Mesenchymal stem cell (in vitro differentiated cells and primary cell): Measurements from ENCODE around the gene DRAXIN.
A peak's percentile ranks its signal among the peaks of the same experiment; 100 is the strongest.

Source experiments
- DNase-seq: peaks from one replicate; pipeline ENCODE4 v3.0.0-alpha.2; 2013
- H2AFZ ChIP-seq: one replicate; pipeline ENCODE4 v1.6.1; 2013; ENCODE audit warnings: low read depth, mild to moderate bottlenecking, control low read depth, inconsistent platforms, low read length, moderate library complexity
- H2AK5ac ChIP-seq: 2 replicates; pipeline ENCODE4 v1.6.1; 2013; ENCODE audit warnings: low read length, moderate library complexity, mild to moderate bottlenecking, inconsistent platforms; ENCODE audit not compliant: severe bottlenecking
- H2BK120ac ChIP-seq: one replicate; pipeline ENCODE4 v1.6.1; 2013; ENCODE audit warnings: low read depth, mild to moderate bottlenecking, inconsistent platforms, low read length, moderate library complexity
- H2BK12ac ChIP-seq, 2 experiments: one replicate each; pipeline ENCODE4 v1.6.1; 2013; ENCODE audit warnings: inconsistent platforms in 2 of 2, low read length in 2 of 2, mild to moderate bottlenecking in 2 of 2, moderate library complexity in 2 of 2, control low read depth in 1 of 2
- H2BK15ac ChIP-seq: one replicate; pipeline ENCODE4 v1.6.1; 2013; ENCODE audit warnings: mild to moderate bottlenecking, low read depth, inconsistent platforms; ENCODE audit not compliant: poor library complexity, severe bottlenecking
- H2BK5ac ChIP-seq: 2 replicates; pipeline ENCODE4 v1.6.1; 2013; ENCODE audit warnings: low read depth, mild to moderate bottlenecking, low read length, control low read depth, inconsistent platforms; ENCODE audit not compliant: poor library complexity, severe bottlenecking
- H3K14ac ChIP-seq, 2 experiments: one replicate each; pipeline ENCODE4 v1.6.1; 2013; ENCODE audit warnings: inconsistent platforms in 2 of 2, low read length in 2 of 2, control low read depth in 1 of 2, mild to moderate bottlenecking in 1 of 2, moderate library complexity in 1 of 2
- H3K18ac ChIP-seq, 2 experiments: one replicate each; pipeline ENCODE4 v1.6.1; 2013; ENCODE audit warnings: inconsistent platforms in 2 of 2, low read length in 2 of 2, control low read depth in 1 of 2, low read depth in 1 of 2, mild to moderate bottlenecking in 1 of 2
- H3K23ac ChIP-seq, 2 experiments: one replicate each; pipeline ENCODE4 v1.6.1; 2013; ENCODE audit warnings: inconsistent platforms in 2 of 2, low read length in 2 of 2, mild to moderate bottlenecking in 2 of 2, moderate library complexity in 2 of 2, control low read depth in 1 of 2
- H3K27ac ChIP-seq: 2 replicates; pipeline ENCODE4 v1.5.1; 2013; ENCODE audit warnings: mild to moderate bottlenecking, moderate library complexity, low read length, control low read depth, inconsistent platforms; ENCODE audit not compliant: poor library complexity, severe bottlenecking
- H3K27me3 ChIP-seq, 2 experiments: 2 replicates each; pipeline versions ENCODE4 v1.6.1 to v1.7.0; 2013; ENCODE audit warnings: low read length in 2 of 2, mild to moderate bottlenecking in 2 of 2, moderate library complexity in 2 of 2, control low read depth in 1 of 2, inconsistent platforms in 1 of 2; ENCODE audit not compliant: control insufficient read depth in 1 of 2, insufficient read depth in 1 of 2
- H3K36me3 ChIP-seq, 2 experiments: 2 replicates each; pipeline versions ENCODE4 v1.6.1 to v1.7.0; 2013; ENCODE audit warnings: low read length in 2 of 2, control low read depth in 1 of 2, inconsistent platforms in 1 of 2, low read depth in 1 of 2, mild to moderate bottlenecking in 1 of 2; ENCODE audit not compliant: insufficient read depth in 2 of 2, control insufficient read depth in 1 of 2
- H3K4ac ChIP-seq, 2 experiments: one replicate each; pipeline ENCODE4 v1.6.1; 2013; ENCODE audit warnings: inconsistent platforms in 2 of 2, low read length in 2 of 2, mild to moderate bottlenecking in 2 of 2, moderate library complexity in 2 of 2, control low read depth in 1 of 2, low read depth in 1 of 2
- H3K4me1 ChIP-seq: 2 replicates; pipeline ENCODE4 v1.6.1; 2013; ENCODE audit warnings: low read depth, low read length, control low read depth; ENCODE audit not compliant: control insufficient read depth, insufficient read depth
- H3K4me2 ChIP-seq: 2 replicates; pipeline ENCODE4 v1.6.1; 2013; ENCODE audit warnings: low read length, mild to moderate bottlenecking, inconsistent platforms; ENCODE audit not compliant: poor library complexity, severe bottlenecking
- H3K4me3 ChIP-seq, 2 experiments: 2 replicates each; pipeline versions ENCODE4 v1.5.1 to v1.7.0; 2013; ENCODE audit warnings: low read length in 2 of 2, mild to moderate bottlenecking in 2 of 2, control low read depth in 1 of 2, low read depth in 1 of 2; ENCODE audit not compliant: insufficient read depth in 1 of 2
- H3K79me1 ChIP-seq: replicated peaks from 2 replicates; pipeline ENCODE4 v1.6.1; 2013; ENCODE audit warnings: mild to moderate bottlenecking, control low read depth, low read length, inconsistent platforms; ENCODE audit not compliant: poor library complexity, severe bottlenecking
- H3K9ac ChIP-seq: 2 replicates; pipeline ENCODE4 v1.7.0; 2013; ENCODE audit warnings: mild to moderate bottlenecking, low read length, moderate library complexity
- H3K9me3 ChIP-seq: 2 replicates; pipeline ENCODE4 v1.7.0; 2013; ENCODE audit warnings: mild to moderate bottlenecking, low read length; ENCODE audit not compliant: control insufficient read depth
- H4K8ac ChIP-seq: one replicate; pipeline ENCODE4 v1.6.1; 2013; ENCODE audit warnings: inconsistent platforms, mild to moderate bottlenecking, low read length, moderate library complexity
- H4K91ac ChIP-seq: one replicate; pipeline ENCODE4 v1.6.1; 2013; ENCODE audit warnings: mild to moderate bottlenecking, low read length, inconsistent platforms
- WGBS: methylation state at CpG from one replicate; pipeline ENCODE4 v1.1.7; 2013; ENCODE audit warnings: mixed read lengths; 5-methylcytosine and 5-hydroxymethylcytosine counted together

DRAXIN gene

DNA sequence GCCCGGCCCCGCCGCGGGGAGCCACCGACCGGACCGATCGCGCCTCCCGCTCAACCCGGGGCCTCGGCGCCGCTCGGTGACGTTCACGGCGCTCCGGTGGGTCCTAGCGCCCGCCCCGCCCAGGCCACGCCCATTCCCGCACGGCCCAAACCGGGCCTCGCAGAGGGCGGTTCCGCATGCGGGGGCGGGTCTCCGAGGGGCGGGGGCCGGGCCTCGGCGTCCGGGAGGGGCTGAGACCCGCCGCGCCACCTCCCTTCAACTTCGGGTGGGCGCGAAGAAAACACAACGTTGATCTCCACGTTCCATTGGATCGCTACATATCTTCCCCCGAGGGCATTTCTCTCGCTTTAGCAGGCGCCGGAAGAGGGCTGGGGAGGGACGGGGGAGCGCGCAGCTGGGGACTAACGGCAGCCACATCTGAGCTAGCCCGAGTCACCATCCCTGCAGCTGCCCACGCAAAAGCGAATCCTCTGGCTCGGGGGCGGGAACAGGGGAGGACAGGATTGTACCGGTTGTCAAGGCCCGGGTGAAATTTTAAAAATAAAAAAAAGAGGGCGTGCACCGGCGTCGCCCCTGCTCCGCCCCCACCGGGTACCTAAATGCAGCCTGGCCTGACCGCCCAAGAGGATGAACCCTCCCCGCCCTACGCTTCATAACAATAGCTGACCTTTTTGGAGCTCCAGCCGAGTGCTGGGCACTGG lies 10.3 kb upstream of the DRAXIN start, which contains the start of gene MAD2L2:
Gene MAD2L2 (minus strand): TSS at position 78 of the 701 bp plus-strand sequence. CDS start 547 bp downstream, outside the sequence.
- Histone ChIP-seq H4K8ac (peak within 1 kb of the TSS; percentile 71), H3K9me3 (no peaks in the 10 kb centered on the region), H3K18ac (peak within 1 kb of the TSS; percentile 92), H3K27ac (peak within 1 kb of the TSS; percentile 51), H2BK15ac (peak within 1 kb of the TSS; percentile 75), H2BK12ac (peak within 1 kb of the TSS; percentile 25 to 61), H3K14ac (peak within 1 kb of the TSS in 1 of 2 experiments; percentile 92), H4K91ac (peak within 1 kb of the TSS; percentile 3), H3K4ac (peak within 1 kb of the TSS; percentile 27 to 63), H3K4me2 (peak within 1 kb of the TSS; percentile 81), H3K36me3 (peaks cover 10 to 14% of the 10 kb centered on the region in 2 experiments), H2AK5ac (no peak within 1 kb of the TSS), H2BK5ac (peak within 1 kb of the TSS; percentile 76), H3K79me1 (peaks cover 18% of the 10 kb centered on the region), H3K23ac (peak within 1 kb of the TSS in 1 of 2 experiments; percentile 93), H2BK120ac (peak within 1 kb of the TSS; percentile 89), H3K9ac (peak within 1 kb of the TSS; percentile 87), H3K4me1 (peaks cover 14% of the 10 kb centered on the region), H2AFZ (peak within 1 kb of the TSS; percentile 90), H3K4me3 (peak within 1 kb of the TSS; percentile 81 to 92), H3K27me3 (peaks cover 10 to 22% of the 10 kb centered on the region in 2 experiments)
- under 1% methylated on average over 61 of the region's 71 CpGs for WGBS
- DNase-seq = peak; percentile 79

DNA sequence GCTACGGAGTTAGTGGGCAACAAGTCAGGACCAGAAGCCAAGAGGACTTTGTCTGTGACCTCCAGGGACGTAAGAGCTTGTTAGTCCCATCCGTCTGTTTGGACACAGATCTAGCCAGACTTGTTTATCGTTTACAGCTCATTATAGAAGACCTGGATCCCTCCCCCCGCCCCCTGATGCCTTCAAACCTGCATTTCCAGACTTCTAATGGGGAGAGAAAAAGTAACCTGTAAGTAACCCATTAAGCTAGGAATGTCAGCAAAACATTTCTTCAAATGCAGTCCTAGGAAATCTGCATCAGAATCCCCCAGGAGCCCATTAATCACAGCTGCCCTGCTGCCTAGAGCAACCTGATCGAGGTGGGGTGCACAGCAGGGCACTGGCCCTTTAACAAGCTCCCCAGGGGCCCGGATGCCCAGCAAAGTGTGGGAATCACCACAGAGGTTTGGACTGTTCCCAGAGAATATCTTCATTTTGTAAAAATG lies 9.2 kb upstream of the DRAXIN start:
- H3K79me1 ChIP-seq = peaks cover 15% of the 10 kb centered on the region
- H4K8ac ChIP-seq = no peak overlapping the region
- H3K4ac ChIP-seq = no peak overlapping the region
- no peak overlapping the region for H2AK5ac ChIP-seq
- H3K9ac ChIP-seq = peak overlapping the region; percentile 87
- no peak overlapping the region for H2BK15ac ChIP-seq
- H3K9me3 ChIP-seq = no peaks in the 10 kb centered on the region
- no peak overlapping the region for H2BK120ac ChIP-seq
- H3K27me3 ChIP-seq = peaks cover 10 to 25% of the 10 kb centered on the region in 2 experiments
- no peak overlapping the region for H2AFZ ChIP-seq
- H2BK12ac ChIP-seq = no peak overlapping the region
- no peak overlapping the region for H3K23ac ChIP-seq
- H3K36me3 ChIP-seq = peaks cover 2% of the 10 kb centered on the region in 2 experiments
- H4K91ac ChIP-seq = no peak overlapping the region
- no peak for DNase-seq
- no peak overlapping the region for H3K4me3 ChIP-seq
- H3K4me1 ChIP-seq = peaks cover 14% of the 10 kb centered on the region
- no peak overlapping the region for H3K27ac ChIP-seq
- no peak overlapping the region for H2BK5ac ChIP-seq
- H3K4me2 ChIP-seq = no peak overlapping the region
- no peak overlapping the region for H3K14ac ChIP-seq
- no peak overlapping the region for H3K18ac ChIP-seq
- WGBS = 5% methylated on average over 6 of the region's 7 CpGs

DNA sequence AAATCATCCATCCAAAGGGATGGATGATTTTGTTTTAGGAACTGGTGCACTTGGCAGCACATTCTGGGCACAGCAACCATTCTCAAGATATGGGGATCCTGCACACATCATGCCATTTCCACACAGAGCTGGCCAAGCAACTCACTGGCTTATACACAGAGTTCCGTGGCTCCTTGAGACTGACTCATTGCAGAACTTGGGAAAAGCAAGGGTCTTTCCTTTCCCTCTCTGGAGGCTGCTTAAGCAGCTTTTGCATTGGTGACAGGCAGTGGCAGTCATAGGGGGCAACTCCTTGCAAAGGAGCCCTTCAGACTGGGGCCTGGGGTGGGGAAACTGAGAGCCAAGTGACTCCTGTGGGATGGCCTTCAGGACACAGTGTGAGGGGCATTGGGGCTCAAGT lies 8.7 kb upstream of the DRAXIN start:
- Histone ChIP-seq H3K23ac (no peak overlapping the region), H2AK5ac (no peak overlapping the region), H2BK120ac (no peak overlapping the region), H3K27ac (no peak overlapping the region), H2AFZ (no peak overlapping the region), H4K8ac (no peak overlapping the region), H2BK12ac (no peak overlapping the region), H3K36me3 (no peaks in the 10 kb centered on the region), H3K4me1 (peaks cover 14% of the 10 kb centered on the region), H3K9me3 (no peaks in the 10 kb centered on the region), H3K79me1 (peaks cover 13% of the 10 kb centered on the region), H3K27me3 (peaks cover 12 to 29% of the 10 kb centered on the region in 2 experiments), H3K4me3 (no peak overlapping the region), H3K14ac (no peak overlapping the region), H3K9ac (no peak overlapping the region), H2BK15ac (no peak overlapping the region), H3K4me2 (no peak overlapping the region), H2BK5ac (no peak overlapping the region), H3K4ac (no peak overlapping the region), H4K91ac (no peak overlapping the region), H3K18ac (no peak overlapping the region)
- DNase-seq = no peak
- 0% methylated on average over 1 of the region's 1 CpG for WGBS

DNA sequence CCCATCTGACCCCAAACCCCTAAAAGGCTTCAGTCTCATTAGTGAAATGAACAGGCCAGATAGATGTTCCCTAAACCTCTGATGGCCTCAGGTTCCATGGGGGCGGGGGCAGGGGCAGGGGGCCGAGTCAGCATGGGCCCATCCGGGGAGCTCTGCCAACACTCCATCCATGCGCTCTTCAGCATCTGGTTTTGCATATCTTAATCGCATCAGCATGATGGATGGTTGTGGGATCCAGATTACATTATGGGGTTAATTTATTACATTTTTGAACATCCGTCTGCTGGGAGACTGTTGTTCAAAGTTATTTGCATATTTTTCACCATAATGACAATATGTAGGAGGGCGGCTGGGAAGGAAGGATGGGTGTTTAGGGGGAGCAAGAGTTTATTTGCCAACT lies 7.4 kb upstream of the DRAXIN start:
- H4K8ac ChIP-seq = no peak overlapping the region
- no peak for DNase-seq
- H3K23ac ChIP-seq = no peak overlapping the region
- H3K36me3 ChIP-seq = no peaks in the 10 kb centered on the region
- no peaks in the 10 kb centered on the region for H3K9me3 ChIP-seq
- H3K4ac ChIP-seq = no peak overlapping the region
- H3K14ac ChIP-seq = no peak overlapping the region
- H3K4me2 ChIP-seq = no peak overlapping the region
- no peak overlapping the region for H2AK5ac ChIP-seq
- H2BK120ac ChIP-seq = no peak overlapping the region
- H3K79me1 ChIP-seq = peaks cover 11% of the 10 kb centered on the region
- H2AFZ ChIP-seq = no peak overlapping the region
- no peak overlapping the region for H3K18ac ChIP-seq
- peaks cover 23 to 42% of the 10 kb centered on the region in 2 experiments for H3K27me3 ChIP-seq
- H3K4me1 ChIP-seq = peaks cover 14% of the 10 kb centered on the region
- WGBS = 69% methylated on average over 7 of the region's 7 CpGs
- no peak overlapping the region for H3K9ac ChIP-seq
- H3K4me3 ChIP-seq = no peak overlapping the region
- H3K27ac ChIP-seq = no peak overlapping the region
- H2BK5ac ChIP-seq = no peak overlapping the region
- H4K91ac ChIP-seq = no peak overlapping the region
- H2BK15ac ChIP-seq = no peak overlapping the region
- no peak overlapping the region for H2BK12ac ChIP-seq
